Activated CD8-positive, alpha-beta T cell treated with anti-CD3 and anti-CD28 coated beads for 36 hours (primary cell): ENCODE data around the gene ZMIZ1. TPM values are rescaled to one million over a fixed set of nuclear protein-coding genes. Genes with fewer than 3 reads are reported as not detected.
A peak's percentile ranks its signal among the peaks of the same experiment; 100 is the strongest.

Source experiments
- ATAC-seq: fragments of 200-7000 bp; cut with Tn5 transposase; one replicate; pipeline ENCODE4 v1.10.0; 2021; ENCODE audit warnings: mild to moderate bottlenecking, moderate library complexity
- CTCF ChIA-PET: fragments of 350-600 bp; sonication (Branson Sonifier 250); formaldehyde crosslinking; loops from one replicate; lab custom pipeline; 2021; ENCODE audit warnings: antibody characterized with exemption; lab: Charles Lee
- POLR2A ChIA-PET: fragments of 350-600 bp; sonication (Branson Sonifier 250); formaldehyde crosslinking; loops from one replicate; lab custom pipeline; 2021; ENCODE audit warnings: antibody characterized with exemption; lab: Charles Lee
- DNase-seq: peaks from one replicate; pipeline ENCODE4 v3.0.0-alpha.2; 2020
- H3K27ac Mint-ChIP-seq: one replicate; pipeline ENCODE4 v1.8.0; 2021; ENCODE audit warnings: mild to moderate bottlenecking, mixed read lengths
- H3K27me3 Mint-ChIP-seq: one replicate; pipeline ENCODE4 v1.8.0; 2021; ENCODE audit warnings: mixed read lengths
- H3K36me3 Mint-ChIP-seq: one replicate; pipeline ENCODE4 v1.8.0; 2021; ENCODE audit warnings: low read depth, mixed read lengths
- H3K4me1 Mint-ChIP-seq: one replicate; pipeline ENCODE4 v1.8.0; 2021; ENCODE audit warnings: low read depth, mixed read lengths
- H3K4me3 Mint-ChIP-seq: one replicate; pipeline ENCODE4 v1.8.0; 2021; ENCODE audit warnings: mild to moderate bottlenecking, moderate library complexity, mixed read lengths
- H3K9me3 Mint-ChIP-seq: one replicate; pipeline ENCODE4 v1.8.0; 2021; ENCODE audit warnings: mixed read lengths
- intact Hi-C: fragments of 100-400 bp; cut with micrococcal nuclease; formaldehyde crosslinking; loops from one replicate; pipeline ENCODE4 v1.10.0; 2022
- total RNA-seq, 2 experiments: library from RNA; stranded (reverse); gene quantifications; one replicate each; pipeline ENCODE4 v1.2.3, GENCODE V29; 2021
- TF ChIP-seq, protein P1 (sequence below): fragments of 200-600 bp; IDR thresholded peaks from one replicate; pipeline ENCODE4 v1.8.0; 2022; ENCODE audit warnings: antibody characterized with exemption, mild to moderate bottlenecking

Gene ZMIZ1
- total RNA-seq, 2 experiments from 2014 or later = 46.5 to 52.2 TPM

DNA sequence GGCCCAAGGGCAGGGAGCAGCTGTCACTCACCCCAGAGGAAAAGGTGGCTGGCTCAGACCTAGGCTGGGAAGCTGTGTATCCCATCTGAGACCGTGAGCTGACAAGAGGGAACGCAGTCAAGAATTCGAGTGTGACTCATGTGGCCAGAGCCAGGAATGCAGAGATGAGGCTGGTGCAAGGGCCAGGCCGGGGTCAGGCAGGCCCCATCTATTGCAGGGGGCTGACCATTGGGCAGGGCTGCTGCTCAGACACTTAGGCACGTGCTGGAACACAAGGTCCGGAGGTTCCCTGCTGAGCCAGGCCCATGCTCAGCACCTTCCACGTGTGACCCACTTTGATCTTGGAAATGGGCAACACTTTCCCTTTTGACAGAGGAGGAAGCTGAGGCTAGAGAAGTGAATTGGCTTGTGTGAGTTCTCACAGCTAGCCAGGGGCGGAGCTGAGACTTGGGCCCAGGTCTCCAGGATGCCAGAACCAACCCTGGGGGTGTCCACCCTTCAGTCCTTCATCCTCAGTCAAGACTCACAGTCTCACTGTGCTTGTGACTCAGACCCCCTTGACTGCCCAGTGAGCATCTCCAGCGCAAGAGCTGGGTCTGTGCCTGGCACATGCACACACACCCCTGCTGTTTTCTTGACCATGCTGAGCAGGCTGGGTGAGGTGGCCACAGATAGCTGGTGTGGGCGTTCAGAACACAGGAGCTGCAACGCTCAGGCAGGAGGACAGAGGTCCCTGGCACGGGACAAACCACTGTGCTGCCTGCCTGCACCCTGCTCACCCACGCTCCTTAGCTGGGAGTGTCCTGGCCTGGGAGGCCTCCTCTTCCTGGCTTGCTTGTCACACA, 230.9 kb downstream of the ZMIZ1 start:
- intact Hi-C loops = no loop called here
- ChIA-PET CTCF (no interaction called here), POLR2A (interaction anchor here (1.2 kb wide), 1 partner anchor 11 kb away, joined by 3 read pairs; no protein-coding TSS in a partner anchor)
- Mint-ChIP-seq H3K9me3 (no peaks in the 10 kb centered on the region), H3K4me3 (no peak overlapping the region), H3K27ac (no peak overlapping the region), H3K27me3 (no peaks in the 10 kb centered on the region), H3K36me3 (peaks cover 52% of the 10 kb centered on the region), H3K4me1 (peaks cover 13% of the 10 kb centered on the region)
- TF ChIP-seq, protein P1, sequence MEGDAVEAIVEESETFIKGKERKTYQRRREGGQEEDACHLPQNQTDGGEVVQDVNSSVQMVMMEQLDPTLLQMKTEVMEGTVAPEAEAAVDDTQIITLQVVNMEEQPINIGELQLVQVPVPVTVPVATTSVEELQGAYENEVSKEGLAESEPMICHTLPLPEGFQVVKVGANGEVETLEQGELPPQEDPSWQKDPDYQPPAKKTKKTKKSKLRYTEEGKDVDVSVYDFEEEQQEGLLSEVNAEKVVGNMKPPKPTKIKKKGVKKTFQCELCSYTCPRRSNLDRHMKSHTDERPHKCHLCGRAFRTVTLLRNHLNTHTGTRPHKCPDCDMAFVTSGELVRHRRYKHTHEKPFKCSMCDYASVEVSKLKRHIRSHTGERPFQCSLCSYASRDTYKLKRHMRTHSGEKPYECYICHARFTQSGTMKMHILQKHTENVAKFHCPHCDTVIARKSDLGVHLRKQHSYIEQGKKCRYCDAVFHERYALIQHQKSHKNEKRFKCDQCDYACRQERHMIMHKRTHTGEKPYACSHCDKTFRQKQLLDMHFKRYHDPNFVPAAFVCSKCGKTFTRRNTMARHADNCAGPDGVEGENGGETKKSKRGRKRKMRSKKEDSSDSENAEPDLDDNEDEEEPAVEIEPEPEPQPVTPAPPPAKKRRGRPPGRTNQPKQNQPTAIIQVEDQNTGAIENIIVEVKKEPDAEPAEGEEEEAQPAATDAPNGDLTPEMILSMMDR = no peak
- DNase-seq = no peak
- ATAC-seq = no peak

DNA sequence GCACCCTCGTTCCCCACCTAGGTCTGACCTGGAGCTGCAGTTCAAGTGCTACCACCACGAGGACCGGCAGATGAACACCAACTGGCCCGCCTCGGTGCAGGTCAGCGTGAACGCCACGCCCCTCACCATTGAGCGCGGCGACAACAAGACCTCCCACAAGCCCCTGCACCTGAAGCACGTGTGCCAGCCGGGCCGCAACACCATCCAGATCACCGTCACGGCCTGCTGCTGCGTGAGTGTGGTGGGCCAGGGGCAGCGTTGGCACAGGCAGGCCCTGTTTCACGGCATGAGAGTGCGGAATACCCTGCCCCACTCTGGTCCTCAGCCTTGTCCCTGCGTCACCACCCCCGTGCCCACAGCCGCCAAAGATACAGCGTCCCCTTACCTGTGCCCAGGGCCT, 231.9 kb downstream of the ZMIZ1 start:
- Mint-ChIP-seq H3K4me1 (peaks cover 10% of the 10 kb centered on the region), H3K9me3 (no peaks in the 10 kb centered on the region), H3K4me3 (no peak overlapping the region), H3K27me3 (no peaks in the 10 kb centered on the region), H3K27ac (no peak overlapping the region), H3K36me3 (peaks cover 50% of the 10 kb centered on the region)
- TF ChIP-seq, protein P1 = no peak
- intact Hi-C loops = no loop called here
- DNase-seq (no peak), ATAC-seq (no peak)
- POLR2A ChIA-PET = interaction anchor here (1.2 kb wide), 1 partner anchor 13 kb away, joined by 3 read pairs; no protein-coding TSS in a partner anchor
- CTCF ChIA-PET = no interaction called here

DNA sequence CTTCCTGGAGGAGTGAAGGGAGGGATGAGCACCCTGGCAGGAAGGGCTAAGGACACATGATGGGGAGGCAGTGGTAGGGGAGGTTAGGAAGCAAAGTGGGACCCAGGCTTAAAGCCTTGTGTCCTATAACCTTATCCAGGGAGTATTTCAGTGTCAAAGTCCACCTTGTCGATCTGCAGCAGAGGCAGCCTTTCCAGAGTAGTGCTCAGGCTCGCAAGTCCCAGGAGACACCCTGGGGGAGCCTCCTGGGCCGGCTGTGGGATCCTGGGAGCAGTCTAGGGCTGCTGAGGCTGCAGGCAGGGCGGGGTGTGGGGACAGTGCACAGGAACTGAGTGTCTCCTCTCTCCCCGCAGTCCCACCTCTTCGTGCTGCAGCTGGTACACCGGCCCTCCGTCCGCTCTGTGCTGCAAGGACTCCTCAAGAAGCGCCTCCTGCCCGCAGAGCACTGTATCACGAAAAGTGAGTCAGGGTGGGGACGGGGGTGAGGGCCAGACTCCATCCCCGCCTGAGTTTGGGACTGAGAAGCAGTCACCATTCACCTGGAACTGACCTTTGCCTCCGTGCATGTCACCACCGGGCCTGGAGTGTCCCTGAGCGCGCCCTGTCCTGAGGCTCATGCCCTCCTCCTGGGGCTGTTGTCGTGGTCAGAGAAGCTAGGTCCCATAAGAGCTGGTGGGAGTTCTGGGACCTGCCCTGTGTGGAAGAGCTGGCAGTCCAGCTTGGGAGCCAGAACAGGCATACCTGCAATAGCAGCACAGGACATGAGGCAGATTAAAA, 233.2 kb downstream of the ZMIZ1 start:
- peak overlapping the region; percentile 42 for H3K27ac Mint-ChIP-seq
- DNase-seq (no peak), ATAC-seq (no peak)
- ChIA-PET CTCF (no interaction called here), POLR2A (interaction anchor here (0.8 kb wide), 1 partner anchor 47 kb away, joined by 3 read pairs; no protein-coding TSS in a partner anchor)
- peaks cover 8% of the 10 kb centered on the region for H3K4me1 Mint-ChIP-seq
- intact Hi-C loops = no loop called here
- no peaks in the 10 kb centered on the region for H3K27me3 Mint-ChIP-seq
- no peaks in the 10 kb centered on the region for H3K9me3 Mint-ChIP-seq
- TF ChIP-seq, protein P1 = no peak
- H3K4me3 Mint-ChIP-seq = no peak overlapping the region
- H3K36me3 Mint-ChIP-seq = peaks cover 47% of the 10 kb centered on the region

DNA sequence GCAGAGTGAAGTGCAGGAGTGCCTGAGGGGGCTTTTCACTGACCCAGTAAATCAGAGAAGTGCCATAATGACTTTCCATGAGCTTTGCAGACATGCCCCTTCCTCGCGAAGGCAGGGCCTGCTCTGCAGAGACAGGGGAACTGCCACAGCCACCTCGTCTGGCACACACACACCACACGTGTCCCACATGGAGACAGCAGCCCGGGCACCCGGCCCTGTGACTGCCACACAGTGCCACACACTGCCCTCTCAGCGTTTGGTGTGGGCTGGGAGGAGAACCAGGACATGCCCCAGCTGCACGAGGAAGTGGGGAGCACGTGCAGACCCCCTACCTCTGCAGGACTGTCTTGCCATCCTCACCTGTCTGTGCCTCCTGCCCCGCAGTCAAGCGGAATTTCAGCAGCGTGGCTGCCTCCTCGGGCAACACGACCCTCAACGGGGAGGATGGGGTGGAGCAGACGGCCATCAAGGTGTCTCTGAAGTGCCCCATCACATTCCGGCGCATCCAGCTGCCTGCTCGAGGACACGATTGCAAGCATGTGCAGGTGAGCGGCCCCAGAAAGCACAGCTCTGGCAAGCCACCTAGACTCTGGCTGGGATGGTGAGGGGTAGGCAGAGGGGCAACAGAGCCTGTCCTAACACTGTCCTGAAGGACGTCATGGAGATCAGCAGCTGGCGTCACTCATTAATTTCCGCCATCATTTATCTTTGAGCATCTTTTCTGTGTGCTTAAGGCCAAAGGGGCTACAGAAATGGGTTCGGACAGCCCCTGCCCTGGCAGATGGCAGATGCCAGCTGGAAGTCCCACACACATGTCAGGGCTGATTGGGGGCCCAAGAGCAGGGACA, 235.1 kb downstream of the ZMIZ1 start:
- ChIA-PET CTCF (interaction anchor here (0.6 to 1.1 kb wide), 2 partner anchors 43 to 71 kb away, joined by 3 read pairs; no protein-coding TSS in a partner anchor), POLR2A (interaction anchor here (1.0 kb wide), 1 partner anchor 62 kb away, joined by 3 read pairs; no protein-coding TSS in a partner anchor)
- TF ChIP-seq, protein P1 = no peak
- Mint-ChIP-seq H3K9me3 (no peaks in the 10 kb centered on the region), H3K36me3 (peaks cover 58% of the 10 kb centered on the region), H3K4me1 (peaks cover 1% of the 10 kb centered on the region), H3K27me3 (no peaks in the 10 kb centered on the region), H3K4me3 (no peak overlapping the region), H3K27ac (no peak overlapping the region)
- no peak for ATAC-seq
- DNase-seq = no peak
- intact Hi-C loops = no loop called here
